ENCODE measurements around the gene LILRA6. TPM values are rescaled to one million over a fixed set of nuclear protein-coding genes. Genes with fewer than 3 reads are reported as not detected.
"Not testable (repeated sequence)": the region's sequence is repeated elsewhere in the genome, so short reads cannot be mapped to it uniquely, and the experiment has no call there.

Gene LILRA6
- total RNA-seq (2021; ENCODE audit: unreplicated experiment) (not detected), Bru-seq, nascent RNA (not detected), BruChase-seq, experiment 1, labeled RNA remaining after a 6-hour chase (not detected), BruChase-seq, experiment 2, labeled RNA remaining after a 2-hour chase (not detected)
- polyA plus RNA-seq (2012), result 0.05 and 0.07 TPM in 2 replicates
- long read RNA-seq, result 0 reads

GRCh38 chr19:54242646-54243045 lies at the start of gene LILRA6:
TSS of gene LILRA6 (minus strand) at chr19:54242790.
- H3K4me2 ChIP-seq (ENCODE audit: low read length); H3K9ac ChIP-seq (ENCODE audit: low read length); DNase-seq (ENCODE audit: low read depth, low spot score); H3K27me3 ChIP-seq (ENCODE audit: insufficient read depth, low read length); H3K9me2 ChIP-seq (ENCODE audit: insufficient read depth); H3K79me2 ChIP-seq (ENCODE audit: insufficient read depth, low read length); CTCF ChIA-PET; H3K27ac ChIP-seq (ENCODE audit: low read depth, low read length); intact Hi-C loops (cut with micrococcal nuclease); H3K4me3 ChIP-seq (replicated peaks in 1 of 2; ENCODE audit: low read depth in 1 of 2, low read length in 2 of 2); H3K36me3 ChIP-seq (ENCODE audit: control insufficient read depth in 1 of 2, insufficient read depth in 2 of 2, low read length in 2 of 2); H3K4me1 ChIP-seq (ENCODE audit: control insufficient read depth in 1 of 2, insufficient read depth in 2 of 2, low read length in 2 of 2); POLR2A ChIA-PET; H4K20me1 ChIP-seq (ENCODE audit: insufficient read depth); BruUV-seq (replicated peaks); RAD21 ChIA-PET (ENCODE audit: low non-redundant PET in 1 of 2, low total read pairs in 2 of 2, uncharacterized antibody in 2 of 2, unreplicated experiment in 2 of 2); H2AFZ ChIP-seq (ENCODE audit: low read depth, low read length, poor library complexity, severe bottlenecking); H3K9me3 ChIP-seq (ENCODE audit: control insufficient read depth in 1 of 2, insufficient read depth in 1 of 2, low read depth in 1 of 2, low read length in 2 of 2); ATAC-seq: not testable (repeated sequence)

- H3K4me3 ChIP-seq (replicated peaks in 1 of 2; ENCODE audit: low read depth in 1 of 2, low read length in 2 of 2); CTCF ChIA-PET; H2AFZ ChIP-seq (ENCODE audit: low read depth, low read length, poor library complexity, severe bottlenecking); H3K27ac ChIP-seq (ENCODE audit: low read depth, low read length); H3K79me2 ChIP-seq (ENCODE audit: insufficient read depth, low read length); RAD21 ChIA-PET (ENCODE audit: low non-redundant PET in 1 of 2, low total read pairs in 2 of 2, uncharacterized antibody in 2 of 2, unreplicated experiment in 2 of 2); H3K4me2 ChIP-seq (ENCODE audit: low read length); ATAC-seq; DNase-seq (ENCODE audit: low read depth, low spot score); POLR2A ChIA-PET; intact Hi-C loops (cut with micrococcal nuclease); H3K9me2 ChIP-seq (ENCODE audit: insufficient read depth); H3K36me3 ChIP-seq (ENCODE audit: control insufficient read depth in 1 of 2, insufficient read depth in 2 of 2, low read length in 2 of 2); H3K9me3 ChIP-seq (ENCODE audit: control insufficient read depth in 1 of 2, insufficient read depth in 1 of 2, low read depth in 1 of 2, low read length in 2 of 2); H3K4me1 ChIP-seq (ENCODE audit: control insufficient read depth in 1 of 2, insufficient read depth in 2 of 2, low read length in 2 of 2); H3K9ac ChIP-seq (ENCODE audit: low read length); H4K20me1 ChIP-seq (ENCODE audit: insufficient read depth); BruUV-seq (replicated peaks): not testable (repeated sequence)
- peaks cover 29% of the 10 kb centered on the region for H3K27me3 ChIP-seq (ENCODE audit: insufficient read depth, low read length)
These were observed 46.6 kb upstream of the LILRA6 start for GRCh38 chr19:54289160-54289559.

GRCh38 chr19:54287456-54287855 lies 44.9 kb upstream of the LILRA6 start:
- Histone ChIP-seq H3K9me2 (ENCODE audit: insufficient read depth) (no peaks in the 10 kb centered on the region), H3K4me2 (ENCODE audit: low read length) (no peak overlapping the region), H3K27ac (ENCODE audit: low read depth, low read length) (no peak overlapping the region), H2AFZ (ENCODE audit: low read depth, low read length, poor library complexity, severe bottlenecking) (no peak overlapping the region), H3K9me3 (ENCODE audit: control insufficient read depth in 1 of 2, insufficient read depth in 1 of 2, low read depth in 1 of 2, low read length in 2 of 2) (no peaks in the 10 kb centered on the region), H3K4me1 (ENCODE audit: control insufficient read depth in 1 of 2, insufficient read depth in 2 of 2, low read length in 2 of 2) (peaks cover 0 to 7% of the 10 kb centered on the region in 2 experiments; a peak in 1 of 4 replicates), H3K4me3 (replicated peaks in 1 of 2; ENCODE audit: low read depth in 1 of 2, low read length in 2 of 2) (no peak overlapping the region), H4K20me1 (ENCODE audit: insufficient read depth) (no peaks in the 10 kb centered on the region), H3K9ac (ENCODE audit: low read length) (no peak overlapping the region), H3K27me3 (ENCODE audit: insufficient read depth, low read length) (peaks cover 15% of the 10 kb centered on the region), H3K36me3 (ENCODE audit: control insufficient read depth in 1 of 2, insufficient read depth in 2 of 2, low read length in 2 of 2) (no peaks in the 10 kb centered on the region), H3K79me2 (ENCODE audit: insufficient read depth, low read length) (no peaks in the 10 kb centered on the region)
- ChIA-PET RAD21 (ENCODE audit: low non-redundant PET in 1 of 2, low total read pairs in 2 of 2, uncharacterized antibody in 2 of 2, unreplicated experiment in 2 of 2) (no interaction called here), POLR2A (no interaction called here), CTCF (interaction anchor here (0.6 kb wide), 1 partner anchor 22 kb away, joined by 4 read pairs; no protein-coding TSS in a partner anchor)
- intact Hi-C loops (cut with micrococcal nuclease), result no loop called here
- TF ChIP-seq CEBPB (IDR thresholded peaks at IDR 0.05; ENCODE audit: low read depth), result no peak
- no peak for TF ChIP-seq ELF1 (IDR thresholded peaks at IDR 0.05; ENCODE audit: borderline replicate concordance, low read depth)
- TF ChIP-seq EGR1 (IDR thresholded peaks at IDR 0.05; ENCODE audit: low read depth), result no peak
- no peak for TF ChIP-seq POLR2AphosphoS5 (IDR thresholded peaks at IDR 0.05; ENCODE audit: low read depth, low read length)
- no peak for TF ChIP-seq RAD21 (IDR thresholded peaks at IDR 0.05; ENCODE audit: low read depth)
- TF ChIP-seq ZFX (IDR thresholded peaks at IDR 0.05), result no peak
- TF ChIP-seq EZH2 (IDR thresholded peaks at IDR 0.05), result no peak
- no peak for TF ChIP-seq JUND (IDR thresholded peaks at IDR 0.05)
- TF ChIP-seq FOSL1 (IDR thresholded peaks at IDR 0.05; ENCODE audit: low read depth), result no peak
- no peak for TF ChIP-seq ZNF274 (IDR thresholded peaks at IDR 0.05; ENCODE audit: low read depth, low read length)
- no peak for TF ChIP-seq POLR2A (IDR thresholded peaks at IDR 0.05; ENCODE audit: borderline replicate concordance, extremely low read depth, insufficient read depth, insufficient read length)
- TF ChIP-seq CTCF (IDR thresholded peaks at IDR 0.05 in 2 of 3, conservative IDR thresholded peaks at IDR 0.05 in 1 of 3; ENCODE audit: borderline replicate concordance in 1 of 3, insufficient read depth in 1 of 3, low read depth in 2 of 3, low read length in 2 of 3), result no peak
- TF ChIP-seq EZH2phosphoT487 (IDR thresholded peaks at IDR 0.05; ENCODE audit: borderline replicate concordance), result no peak
- no peak for TF ChIP-seq YY1 (IDR thresholded peaks at IDR 0.05; ENCODE audit: extremely low read depth, insufficient replicate concordance, low read depth, low read length)
- ATAC-seq, result no peak
- no TSS peak for BruUV-seq (replicated peaks)
- DNase-seq (ENCODE audit: low read depth, low spot score), result no peak

Data from HCT116 (cell line).